Measurements from ENCODE around the gene RFLNA. TPM values are rescaled to one million over a fixed set of nuclear protein-coding genes. Genes with fewer than 3 reads are reported as not detected.

Gene RFLNA
- total RNA-seq, 2 donors from 2014 or later = 5.4 to 13.7 TPM

- no peaks in the 10 kb centered on the region for H3K27me3 ChIP-seq (replicated peaks; ENCODE audit: insufficient read depth)
- H3K36me3 ChIP-seq = peaks cover 21 to 68% of the 10 kb centered on the region in 2 donors
- no peak overlapping the region for H3K4me3 ChIP-seq
- H3K27ac ChIP-seq = no peak overlapping the region
- no peaks in the 10 kb centered on the region for H3K9me3 ChIP-seq
- TF ChIP-seq CTCF (IDR thresholded peaks at IDR 0.05) (no peak), POLR2AphosphoS5 (IDR thresholded peaks at IDR 0.05) (no peak), POLR2A (IDR thresholded peaks at IDR 0.05) (no peak)
- no peak for DNase-seq (ENCODE audit: low spot score)
- intact Hi-C loops (cut with DNase I) = no loop called here
- no peaks in the 10 kb centered on the region for H3K4me1 ChIP-seq (replicated peaks)
- WGBS = 86% methylated on average over 14 of the region's 21 CpGs
Measured at GRCh38 chr12:124335426-124336183, 40.7 kb downstream of the RFLNA start.

GRCh38 chr12:124336184-124336437 is 41.2 kb downstream of the RFLNA start:
- 94% methylated on average over 12 of the region's 12 CpGs for WGBS

GRCh38 chr12:124336742-124337520 is 42.0 kb downstream of the RFLNA start:
- Histone ChIP-seq H3K9me3 (no peaks in the 10 kb centered on the region), H3K4me1 (replicated peaks) (no peaks in the 10 kb centered on the region), H3K4me3 (no peak overlapping the region), H3K27ac (no peak overlapping the region), H3K27me3 (replicated peaks; ENCODE audit: insufficient read depth) (no peaks in the 10 kb centered on the region), H3K36me3 (peaks cover 31 to 65% of the 10 kb centered on the region in 2 donors)
- DNase-seq (ENCODE audit: low spot score) = no peak
- TF ChIP-seq POLR2A (IDR thresholded peaks at IDR 0.05) (no peak), POLR2AphosphoS5 (IDR thresholded peaks at IDR 0.05) (no peak), CTCF (IDR thresholded peaks at IDR 0.05) (no peak)
- 93% methylated on average over 38 of the region's 40 CpGs for WGBS
- intact Hi-C loops (cut with DNase I) = no loop called here

More at GRCh38 chr12:124336184-124336437, 41.2 kb downstream of the RFLNA start:
- no peak for DNase-seq (ENCODE audit: low spot score)
- H3K9me3 ChIP-seq = no peaks in the 10 kb centered on the region
- intact Hi-C loops (cut with DNase I) = no loop called here
- H3K4me1 ChIP-seq (replicated peaks) = no peaks in the 10 kb centered on the region
- TF ChIP-seq CTCF (IDR thresholded peaks at IDR 0.05) = no peak
- no peak for TF ChIP-seq POLR2AphosphoS5 (IDR thresholded peaks at IDR 0.05)
- no peak for TF ChIP-seq POLR2A (IDR thresholded peaks at IDR 0.05)
- no peak overlapping the region for H3K4me3 ChIP-seq
- H3K27ac ChIP-seq = no peak overlapping the region
- no peaks in the 10 kb centered on the region for H3K27me3 ChIP-seq (replicated peaks; ENCODE audit: insufficient read depth)
- peaks cover 24 to 70% of the 10 kb centered on the region in 2 donors for H3K36me3 ChIP-seq

GRCh38 chr12:124337622-124338021 is 42.7 kb downstream of the RFLNA start:
- H3K9me3 ChIP-seq = no peaks in the 10 kb centered on the region
- H3K27me3 ChIP-seq (replicated peaks; ENCODE audit: insufficient read depth) = no peaks in the 10 kb centered on the region
- WGBS = 81% methylated on average over 14 of the region's 14 CpGs
- DNase-seq (ENCODE audit: low spot score) = no peak
- no peaks in the 10 kb centered on the region for H3K4me1 ChIP-seq (replicated peaks)
- TF ChIP-seq POLR2AphosphoS5 (IDR thresholded peaks at IDR 0.05) (no peak), CTCF (IDR thresholded peaks at IDR 0.05) (no peak), POLR2A (IDR thresholded peaks at IDR 0.05) (no peak)
- no peak overlapping the region for H3K27ac ChIP-seq
- H3K36me3 ChIP-seq = peaks cover 34 to 58% of the 10 kb centered on the region in 2 donors
- intact Hi-C loops (cut with DNase I) = no loop called here
- H3K4me3 ChIP-seq = no peak overlapping the region

All from prostate gland (tissue), 2 donors.